Fibroblast of pulmonary artery (primary cell): ENCODE data around the gene HIPK1.

Experiments used
- DNase-seq: peaks from one replicate; pipeline ENCODE4 v3.0.0-alpha.2; 2010; ENCODE audit warnings: low read depth
- H3K4me3 ChIP-seq: replicated peaks from 2 replicates; pipeline ENCODE4 v1.5.1; 2011; ENCODE audit warnings: low read depth, mild to moderate bottlenecking, control low read depth, low read length, moderate library complexity
- CTCF ChIP-seq: IDR thresholded peaks from 2 replicates; pipeline ENCODE4 v1.5.1; 2011; ENCODE audit warnings: mild to moderate bottlenecking, control low read depth, low read length, inconsistent platforms; ENCODE audit errors: missing control alignments

HIPK1 gene

GRCh38 chr1:113935176-113935575 is 6.1 kb downstream of the HIPK1 start:
- no peak for TF ChIP-seq CTCF
- no peak overlapping the region for H3K4me3 ChIP-seq
- DNase-seq, result no peak

GRCh38 chr1:113935970-113936369 is 6.8 kb downstream of the HIPK1 start:
- no peak overlapping the region for H3K4me3 ChIP-seq
- TF ChIP-seq CTCF, result no peak
- DNase-seq, result no peak

GRCh38 chr1:113937146-113937545 is 8.0 kb downstream of the HIPK1 start:
- DNase-seq, result no peak
- TF ChIP-seq CTCF, result no peak
- no peak overlapping the region for H3K4me3 ChIP-seq

- DNase-seq, result no peak
- H3K4me3 ChIP-seq, result no peak overlapping the region
- TF ChIP-seq CTCF, result no peak
These were observed 9.1 kb downstream of the HIPK1 start for GRCh38 chr1:113938192-113938591.

GRCh38 chr1:113940365-113941244 is 11.5 kb downstream of the HIPK1 start:
- TF ChIP-seq CTCF, result no peak
- no peak for DNase-seq
- H3K4me3 ChIP-seq, result no peak overlapping the region

GRCh38 chr1:113941245-113941559 is 12.1 kb downstream of the HIPK1 start:
- H3K4me3 ChIP-seq, result no peak overlapping the region
- no peak for DNase-seq
- TF ChIP-seq CTCF, result no peak

GRCh38 chr1:113942527-113942926 is 13.4 kb downstream of the HIPK1 start:
- TF ChIP-seq CTCF, result no peak
- no peak overlapping the region for H3K4me3 ChIP-seq
- no peak for DNase-seq
